Activated CD4-positive, alpha-beta T cell treated with anti-CD3 and anti-CD28 coated beads for 4 hours (primary cell): ENCODE measurements around the gene HDAC3.

Experiments used
- DNase-seq, 2 donors: peaks; one replicate each; pipeline ENCODE4 v3.0.0-alpha.2; 2020

HDAC3 gene

GRCh38 chr5:141636413-141637122 lies at the start of gene HDAC3, which contains the start of gene RELL2:
Gene HDAC3, minus strand, starts transcription at chr5:141636849. Its CDS starts 59 bp downstream, at chr5:141636790.
Gene RELL2, plus strand, starts transcription at chr5:141636997. Its CDS starts 1,229 bp downstream, at chr5:141638226.
- DNase-seq: peak; percentile 91 to 95

- DNase-seq: no peak
Measured at GRCh38 chr5:141685591-141685990, 48.9 kb upstream of the HDAC3 start.

- DNase-seq: no peak
Measured at GRCh38 chr5:141683596-141684141, 47.0 kb upstream of the HDAC3 start.

GRCh38 chr5:141681695-141682641 lies 45.3 kb upstream of the HDAC3 start, which contains the start of gene ARAP3:
Gene ARAP3, minus strand, starts transcription at chr5:141682230. Its CDS starts 1,744 bp downstream, at chr5:141680486.
- peak in 1 of 2 donors; percentile 41 for DNase-seq

- no peak for DNase-seq
Measured at GRCh38 chr5:141681295-141681694, 44.6 kb upstream of the HDAC3 start.

GRCh38 chr5:141680751-141681201 lies 44.1 kb upstream of the HDAC3 start:
- no peak for DNase-seq

GRCh38 chr5:141680178-141680577 lies 43.5 kb upstream of the HDAC3 start:
- no peak for DNase-seq

GRCh38 chr5:141677415-141677814 lies 40.8 kb upstream of the HDAC3 start:
- no peak for DNase-seq

GRCh38 chr5:141675672-141676071 lies 39.0 kb upstream of the HDAC3 start:
- DNase-seq: no peak

GRCh38 chr5:141674747-141675146 lies 38.1 kb upstream of the HDAC3 start:
- DNase-seq: no peak

- DNase-seq: no peak
Measured at GRCh38 chr5:141672841-141673813, 36.5 kb upstream of the HDAC3 start.

- DNase-seq: no peak
Measured at GRCh38 chr5:141672071-141672840, 35.6 kb upstream of the HDAC3 start.

- no peak for DNase-seq
Measured at GRCh38 chr5:141669520-141669919, 32.9 kb upstream of the HDAC3 start.

- DNase-seq: no peak
Measured at GRCh38 chr5:141668601-141669265, 32.1 kb upstream of the HDAC3 start.

GRCh38 chr5:141665995-141666940 lies 29.6 kb upstream of the HDAC3 start:
- DNase-seq: no peak

- peak; percentile 56 to 74 for DNase-seq
Measured at GRCh38 chr5:141664733-141665461, 28.2 kb upstream of the HDAC3 start.

GRCh38 chr5:141663506-141663905 lies 26.9 kb upstream of the HDAC3 start:
- no peak for DNase-seq

- no peak for DNase-seq
Measured at GRCh38 chr5:141662028-141662427, 25.4 kb upstream of the HDAC3 start.
